Measurements from ENCODE around the gene RAB40B.

DNA sequence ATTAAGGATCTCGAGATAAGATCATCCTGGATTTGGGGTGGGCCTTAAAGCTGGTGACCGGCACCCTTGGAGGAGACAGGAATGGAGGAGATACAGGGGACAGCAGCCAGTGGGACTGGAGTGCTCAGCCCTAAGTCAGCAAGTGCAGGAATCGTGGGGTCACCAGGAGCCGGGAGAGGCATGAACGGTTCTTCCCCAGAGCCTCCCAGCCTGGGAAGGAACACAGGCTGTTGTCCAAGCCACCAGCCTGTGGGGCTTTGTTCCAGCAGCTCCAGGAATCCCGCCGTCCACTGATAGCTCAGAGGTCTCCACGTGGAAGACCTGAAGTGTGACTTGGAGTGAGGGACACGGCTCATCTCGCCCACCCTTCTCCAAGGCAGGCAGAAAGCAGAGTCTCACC is 47.8 kb downstream of the RAB40B start:
- TF ChIP-seq SNAI2 (CRISPR knock-in tag; IDR thresholded peaks at IDR 0.05) (no peak), ARNTL (CRISPR knock-in tag; IDR thresholded peaks at IDR 0.05; ENCODE audit: borderline replicate concordance, low read depth) (no peak), GLIS3 (CRISPR knock-in tag; IDR thresholded peaks at IDR 0.05) (no peak), POU6F1 (CRISPR knock-in tag; IDR thresholded peaks at IDR 0.05; ENCODE audit: borderline replicate concordance, low read depth) (no peak), ISL1 (CRISPR knock-in tag; IDR thresholded peaks at IDR 0.05) (no peak), OSR1 (CRISPR knock-in tag; IDR thresholded peaks at IDR 0.05) (no peak), ZNF565 (CRISPR knock-in tag; conservative IDR thresholded peaks at IDR 0.05; ENCODE audit: low read depth) (no peak), RARB (CRISPR knock-in tag; IDR thresholded peaks at IDR 0.05) (no peak), ESRRG (CRISPR knock-in tag; IDR thresholded peaks at IDR 0.05) (no peak), CSDC2 (CRISPR knock-in tag; IDR thresholded peaks at IDR 0.05) (no peak)
- TF ChIP-seq, protein P1, sequence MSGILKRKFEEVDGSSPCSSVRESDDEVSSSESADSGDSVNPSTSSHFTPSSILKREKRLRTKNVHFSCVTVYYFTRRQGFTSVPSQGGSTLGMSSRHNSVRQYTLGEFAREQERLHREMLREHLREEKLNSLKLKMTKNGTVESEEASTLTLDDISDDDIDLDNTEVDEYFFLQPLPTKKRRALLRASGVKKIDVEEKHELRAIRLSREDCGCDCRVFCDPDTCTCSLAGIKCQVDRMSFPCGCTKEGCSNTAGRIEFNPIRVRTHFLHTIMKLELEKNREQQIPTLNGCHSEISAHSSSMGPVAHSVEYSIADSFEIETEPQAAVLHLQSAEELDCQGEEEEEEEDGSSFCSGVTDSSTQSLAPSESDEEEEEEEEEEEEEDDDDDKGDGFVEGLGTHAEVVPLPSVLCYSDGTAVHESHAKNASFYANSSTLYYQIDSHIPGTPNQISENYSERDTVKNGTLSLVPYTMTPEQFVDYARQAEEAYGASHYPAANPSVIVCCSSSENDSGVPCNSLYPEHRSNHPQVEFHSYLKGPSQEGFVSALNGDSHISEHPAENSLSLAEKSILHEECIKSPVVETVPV (CRISPR knock-in tag; IDR thresholded peaks at IDR 0.05) = no peak

Measured in SK-N-SH treated with all-trans-retinoic acid at 6 μM for 48 hours (cell line).